ENCODE results near the gene WASL. TPM values are rescaled to one million over a fixed set of nuclear protein-coding genes. Genes with fewer than 3 reads are reported as not detected.

Gene WASL
- total and polyA plus RNA-seq, 2 of the 13 experiments (the other 11 are each of a cell fraction or from before 2014, with no cell fraction given): 7.9 to 12.8 TPM

- no peak for TF ChIP-seq HNF1B (CRISPR knock-in tag; IDR thresholded peaks at IDR 0.05)
- no peak for TF ChIP-seq IRF9 (CRISPR knock-in tag; IDR thresholded peaks at IDR 0.05; ENCODE audit: borderline replicate concordance)
- no peak for TF ChIP-seq FOXK1 (CRISPR knock-in tag; IDR thresholded peaks at IDR 0.05; ENCODE audit: borderline replicate concordance, low read depth)
- no peak for TF ChIP-seq ZNF512B (CRISPR knock-in tag; IDR thresholded peaks at IDR 0.05; ENCODE audit: borderline replicate concordance)
- no peak for TF ChIP-seq ZNF720 (CRISPR knock-in tag; IDR thresholded peaks at IDR 0.05)
- no peak for TF ChIP-seq ZNF430 (CRISPR knock-in tag; IDR thresholded peaks at IDR 0.05)
Observed at GRCh38 chr7:123643495-123644441, 105.0 kb downstream of the WASL start (continued).
